ENCODE results near the gene SHB.

DNA sequence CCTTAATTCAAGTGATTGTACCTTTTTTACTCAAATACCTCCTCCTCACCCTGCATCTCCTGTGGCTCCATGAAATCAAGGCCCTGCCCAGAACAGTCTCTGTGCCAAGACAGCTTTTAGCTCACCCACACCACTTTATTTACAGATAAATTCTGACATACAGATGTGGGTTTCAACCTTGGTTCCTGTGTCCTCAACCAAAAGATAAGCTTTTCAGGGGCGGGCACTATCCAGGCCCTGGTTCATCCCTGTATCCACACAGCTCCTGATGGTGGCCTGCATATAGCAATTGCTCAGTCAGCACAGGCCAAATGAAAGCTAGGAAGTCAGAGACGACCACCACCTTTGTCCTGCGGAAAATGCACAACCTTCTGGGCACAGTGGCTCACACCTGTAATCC, 8.3 kb downstream of the SHB start:
- TF ChIP-seq, protein P1, sequence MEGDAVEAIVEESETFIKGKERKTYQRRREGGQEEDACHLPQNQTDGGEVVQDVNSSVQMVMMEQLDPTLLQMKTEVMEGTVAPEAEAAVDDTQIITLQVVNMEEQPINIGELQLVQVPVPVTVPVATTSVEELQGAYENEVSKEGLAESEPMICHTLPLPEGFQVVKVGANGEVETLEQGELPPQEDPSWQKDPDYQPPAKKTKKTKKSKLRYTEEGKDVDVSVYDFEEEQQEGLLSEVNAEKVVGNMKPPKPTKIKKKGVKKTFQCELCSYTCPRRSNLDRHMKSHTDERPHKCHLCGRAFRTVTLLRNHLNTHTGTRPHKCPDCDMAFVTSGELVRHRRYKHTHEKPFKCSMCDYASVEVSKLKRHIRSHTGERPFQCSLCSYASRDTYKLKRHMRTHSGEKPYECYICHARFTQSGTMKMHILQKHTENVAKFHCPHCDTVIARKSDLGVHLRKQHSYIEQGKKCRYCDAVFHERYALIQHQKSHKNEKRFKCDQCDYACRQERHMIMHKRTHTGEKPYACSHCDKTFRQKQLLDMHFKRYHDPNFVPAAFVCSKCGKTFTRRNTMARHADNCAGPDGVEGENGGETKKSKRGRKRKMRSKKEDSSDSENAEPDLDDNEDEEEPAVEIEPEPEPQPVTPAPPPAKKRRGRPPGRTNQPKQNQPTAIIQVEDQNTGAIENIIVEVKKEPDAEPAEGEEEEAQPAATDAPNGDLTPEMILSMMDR (IDR thresholded peaks at IDR 0.05) = no peak
- no peak for TF ChIP-seq ZFX (IDR thresholded peaks at IDR 0.05; ENCODE audit: borderline replicate concordance)

Measured in 22Rv1 (cell line).